ENCODE results near the gene GTF2F2.

GRCh38 chr13:45215392-45216077 lies 95.2 kb downstream of the GTF2F2 start:
- TF ChIP-seq EP300 (IDR thresholded peaks at IDR 0.05) (no peak), POLR2A (IDR thresholded peaks at IDR 0.05) (no peak)
